ENCODE results near the gene SEMA4D.
"Not testable (repeated sequence)": the region's sequence is repeated elsewhere in the genome, so short reads cannot be mapped to it uniquely, and the experiment has no call there.

The SEMA4D gene

DNA sequence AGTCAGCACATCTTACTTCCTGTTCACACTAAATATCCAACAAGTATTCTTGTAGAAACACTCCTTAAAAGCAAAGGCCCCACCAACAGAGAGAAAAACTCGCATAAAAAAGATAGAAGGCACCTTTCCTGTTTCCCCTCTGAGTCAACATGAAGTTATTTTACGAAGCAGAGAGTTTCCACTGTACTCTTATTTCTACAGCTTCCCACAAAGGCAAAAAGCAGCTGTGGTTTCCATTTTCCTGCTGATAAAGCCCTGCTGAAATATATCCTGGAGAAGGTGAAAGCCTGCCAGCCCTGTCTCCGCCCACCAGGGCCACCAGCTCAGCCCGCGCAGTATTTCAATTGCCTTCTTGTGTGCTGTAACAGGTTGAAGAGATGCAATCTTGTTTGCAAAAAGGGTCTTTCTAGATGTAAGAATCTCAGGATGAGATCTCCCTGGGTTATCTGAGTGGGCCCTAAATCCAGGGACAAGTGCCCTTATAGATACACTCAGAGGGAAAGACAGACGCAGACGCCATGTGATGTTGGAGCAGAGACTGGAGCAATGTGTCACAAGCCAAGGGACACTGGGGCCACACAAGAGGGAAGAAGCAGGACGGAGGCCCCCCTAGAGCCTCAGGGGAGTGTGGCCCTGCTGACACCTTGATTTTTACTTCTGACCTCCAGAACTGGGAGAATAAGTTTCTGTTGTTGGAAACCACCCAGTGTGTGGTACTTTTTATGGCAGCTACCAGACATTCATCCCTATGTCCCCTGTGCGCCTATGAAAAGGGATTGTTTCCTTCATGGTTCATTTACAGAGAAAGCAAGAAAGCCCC lies 19.9 kb downstream of the SEMA4D start:
- no peak overlapping the region for H3K4me3 ChIP-seq (ENCODE audit: low read depth, low read length)
- DNase-seq (ENCODE audit: low read depth, low spot score): no peak
- ChIA-PET POLR2A (no interaction called here), CTCF (no interaction called here)
- TF ChIP-seq CTCF (IDR thresholded peaks at IDR 0.05; ENCODE audit: insufficient read depth, low read length, missing control alignments): no peak

DNA sequence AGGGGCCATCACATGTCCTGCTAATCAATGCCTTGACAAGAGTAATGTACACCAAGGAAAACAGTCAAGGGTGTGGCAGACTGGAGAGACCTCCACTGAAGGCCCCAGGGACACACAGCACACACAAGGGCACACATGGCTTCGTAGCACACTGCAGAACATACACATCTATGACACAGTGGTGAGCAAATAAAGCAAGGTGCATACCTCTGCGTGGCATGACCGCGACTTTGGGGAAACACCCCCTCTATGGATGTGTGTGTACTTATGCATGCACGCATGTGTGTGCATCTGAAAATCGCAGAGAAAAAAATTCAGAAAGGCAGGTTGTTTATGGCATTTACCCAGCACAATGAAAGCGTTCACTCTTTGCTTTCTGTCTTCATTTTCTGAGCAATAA lies 20.5 kb downstream of the SEMA4D start:
- ChIA-PET CTCF (no interaction called here), POLR2A (no interaction called here)
- DNase-seq (ENCODE audit: low read depth, low spot score): no peak
- TF ChIP-seq CTCF (IDR thresholded peaks at IDR 0.05; ENCODE audit: insufficient read depth, low read length, missing control alignments): no peak
- H3K4me3 ChIP-seq (ENCODE audit: low read depth, low read length): no peak overlapping the region

DNA sequence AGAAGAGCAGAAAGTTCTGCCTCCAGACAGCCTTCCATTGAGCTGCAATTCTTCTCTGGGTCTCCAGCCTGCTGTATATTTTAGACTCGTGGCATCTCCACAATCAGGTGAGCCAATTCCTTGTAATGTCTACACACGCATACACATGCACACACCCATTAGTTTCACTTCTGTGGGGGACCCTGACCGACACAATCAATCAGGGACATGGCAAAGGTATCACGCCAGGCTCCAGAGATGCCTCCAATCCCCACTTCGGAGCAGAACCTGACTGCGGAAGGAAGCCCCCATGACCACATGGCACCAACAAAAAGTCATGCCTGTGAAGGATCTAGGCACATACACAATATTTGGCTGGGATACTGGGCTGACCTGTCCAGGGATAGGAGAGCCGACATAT lies 21.4 kb downstream of the SEMA4D start:
- ChIA-PET POLR2A (no interaction called here), CTCF (no interaction called here)
- H3K4me3 ChIP-seq (ENCODE audit: low read depth, low read length): no peak overlapping the region
- no peak for TF ChIP-seq CTCF (IDR thresholded peaks at IDR 0.05; ENCODE audit: insufficient read depth, low read length, missing control alignments)
- no peak for DNase-seq (ENCODE audit: low read depth, low spot score)

DNA sequence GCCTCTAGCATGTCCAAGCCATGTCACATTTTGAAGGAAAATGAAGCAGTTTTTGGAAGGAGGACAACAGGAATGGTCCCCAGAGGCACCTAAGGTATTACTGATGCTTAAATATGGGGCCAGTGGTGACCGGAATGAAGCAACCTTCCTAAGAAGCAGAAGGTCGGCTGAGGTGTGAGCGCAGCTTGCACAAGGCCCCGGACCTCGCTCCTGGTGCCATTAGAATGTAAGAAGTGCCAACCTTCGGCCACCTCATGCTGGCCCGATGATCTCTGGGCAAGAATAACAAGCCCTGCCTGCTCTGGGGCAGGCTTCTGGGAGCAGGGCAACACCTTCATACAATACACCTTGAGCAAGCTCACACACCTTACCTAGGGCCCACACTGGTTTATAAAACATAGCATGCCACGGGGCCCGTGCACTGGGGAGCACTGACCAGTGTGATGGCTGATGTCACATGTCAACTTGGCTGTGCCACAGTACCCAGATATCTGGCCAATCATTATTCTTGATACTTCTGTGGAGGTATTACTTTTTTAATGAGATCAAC lies 21.9 kb downstream of the SEMA4D start:
- DNase-seq (ENCODE audit: low read depth, low spot score): no peak
- no peak overlapping the region for H3K4me3 ChIP-seq (ENCODE audit: low read depth, low read length)
- TF ChIP-seq CTCF (IDR thresholded peaks at IDR 0.05; ENCODE audit: insufficient read depth, low read length, missing control alignments): no peak
- ChIA-PET CTCF (no interaction called here), POLR2A (no interaction called here)

DNA sequence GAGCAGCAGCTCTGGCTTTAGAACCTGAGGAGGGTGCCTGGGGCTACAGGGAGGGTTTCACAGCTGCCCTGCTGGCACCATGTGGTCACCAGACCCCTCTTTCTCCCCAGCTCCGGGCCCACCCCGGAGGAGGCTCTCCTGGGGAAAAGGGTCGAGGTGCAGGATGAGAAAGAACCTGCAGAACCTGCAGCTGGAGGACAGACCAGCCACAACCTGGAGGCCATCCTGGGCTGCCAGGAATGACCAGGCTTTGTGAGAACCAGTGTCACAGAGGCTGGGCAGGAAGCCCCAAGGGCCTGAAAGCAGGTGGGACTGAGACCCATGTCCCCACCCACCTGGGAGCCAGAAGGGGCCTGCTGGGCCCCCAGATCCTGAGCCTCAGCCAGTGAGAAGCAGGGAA lies 23.0 kb downstream of the SEMA4D start:
- ChIA-PET POLR2A (no interaction called here), CTCF (no interaction called here)
- no peak for DNase-seq (ENCODE audit: low read depth, low spot score)
- no peak for TF ChIP-seq CTCF (IDR thresholded peaks at IDR 0.05; ENCODE audit: insufficient read depth, low read length, missing control alignments)
- H3K4me3 ChIP-seq (ENCODE audit: low read depth, low read length): no peak overlapping the region

DNA sequence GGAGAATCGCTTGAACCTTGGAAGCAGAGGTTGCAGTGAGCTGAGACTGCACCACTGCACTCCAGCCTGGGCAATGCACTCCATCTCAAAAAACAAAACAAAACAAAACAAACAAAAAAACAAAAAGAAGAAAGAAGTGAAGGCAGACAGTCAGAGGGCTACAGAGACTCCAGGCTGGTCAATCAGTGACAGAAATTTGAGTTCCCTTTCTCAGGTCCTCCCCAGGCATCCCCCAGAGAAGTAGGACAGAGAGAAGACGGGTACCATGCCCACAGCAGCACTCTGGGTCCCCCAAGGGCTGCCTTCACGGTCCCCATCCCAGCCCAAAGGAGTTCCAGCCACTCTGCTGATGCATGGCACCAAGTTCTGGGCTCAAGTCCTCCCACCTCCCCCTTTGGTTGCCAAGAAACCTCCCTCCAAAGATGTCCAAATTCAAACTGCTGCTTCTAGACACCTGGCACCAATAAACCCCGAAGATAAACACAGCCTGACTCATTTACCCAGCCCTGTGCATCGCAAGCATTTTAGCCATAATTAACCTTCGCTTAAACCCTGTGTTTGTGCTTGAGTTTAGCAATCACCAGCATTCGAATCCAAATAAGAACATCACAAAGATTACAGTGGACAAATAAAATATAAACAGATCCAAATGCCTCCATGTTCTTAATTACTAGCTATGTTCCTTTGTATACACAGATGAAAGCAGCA lies 24.0 kb downstream of the SEMA4D start:
- no peak for DNase-seq (ENCODE audit: low read depth, low spot score)
- CTCF ChIA-PET: no interaction called here
- POLR2A ChIA-PET: no interaction called here
- TF ChIP-seq CTCF (IDR thresholded peaks at IDR 0.05; ENCODE audit: insufficient read depth, low read length, missing control alignments): no peak
- no peak overlapping the region for H3K4me3 ChIP-seq (ENCODE audit: low read depth, low read length)

DNA sequence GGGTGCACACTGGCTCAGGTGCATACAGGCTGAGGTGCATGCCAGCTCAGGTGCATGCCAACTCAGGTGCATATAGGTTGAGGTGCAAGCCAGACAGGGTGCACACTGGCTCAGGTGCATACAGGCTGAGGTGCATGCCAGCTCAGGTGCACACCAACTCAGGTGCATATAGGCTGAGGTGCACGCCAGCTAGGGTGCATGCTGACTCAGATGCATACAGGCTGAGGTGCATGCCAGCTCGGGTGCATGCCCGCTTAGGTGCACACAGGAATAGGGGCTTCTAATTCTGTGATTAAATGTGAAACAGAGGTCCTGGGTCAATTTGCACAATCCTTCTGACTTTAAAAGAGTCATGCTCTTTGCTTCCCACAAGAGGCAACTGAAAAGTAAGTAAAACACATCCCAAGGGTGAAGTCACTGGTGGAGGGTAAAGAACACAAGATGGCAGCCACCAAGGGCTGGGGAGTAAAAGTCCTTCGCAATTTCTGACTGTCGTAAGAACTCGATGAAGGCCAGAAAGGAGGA lies 26.1 kb downstream of the SEMA4D start:
- DNase-seq (ENCODE audit: low read depth, low spot score); CTCF ChIA-PET; POLR2A ChIA-PET; H3K4me3 ChIP-seq (ENCODE audit: low read depth, low read length): not testable (repeated sequence)
